T-helper 2 cell (primary cell): ENCODE measurements around the gene TMEM92.

Experiments used
- DNase-seq, 5 experiments: peaks; one replicate each; pipeline versions ENCODE4 v3.0.0 to v3.0.0-alpha.2; 2012 to 2022

TMEM92 gene

GRCh38 chr17:50329716-50330115 is 55.5 kb downstream of the TMEM92 start:
- no peak for DNase-seq

GRCh38 chr17:50330151-50330775 is 56.0 kb downstream of the TMEM92 start:
- no peak for DNase-seq
